NAMALWA (cell line): ENCODE data around the gene MAGI1.

Experiments used
- DNase-seq: peaks from one replicate; pipeline ENCODE4 v3.0.0-alpha.2; 2015; ENCODE audit warnings: low spot score

MAGI1 gene

GRCh38 chr3:65971293-65972252 is 67.1 kb downstream of the MAGI1 start:
- DNase-seq, result no peak

- DNase-seq, result no peak
Observed at GRCh38 chr3:65968996-65969395, 69.7 kb downstream of the MAGI1 start.

GRCh38 chr3:65967451-65967850 is 71.3 kb downstream of the MAGI1 start:
- no peak for DNase-seq

- no peak for DNase-seq
Observed at GRCh38 chr3:65964838-65965237, 73.9 kb downstream of the MAGI1 start.

GRCh38 chr3:65963787-65964677 is 74.7 kb downstream of the MAGI1 start:
- DNase-seq, result no peak

GRCh38 chr3:65961733-65962132 is 77.0 kb downstream of the MAGI1 start:
- DNase-seq, result no peak

GRCh38 chr3:65961128-65961527 is 77.6 kb downstream of the MAGI1 start:
- DNase-seq, result no peak

- no peak for DNase-seq
Observed at GRCh38 chr3:65960087-65960486, 78.6 kb downstream of the MAGI1 start.

- no peak for DNase-seq
Observed at GRCh38 chr3:65958216-65958615, 80.5 kb downstream of the MAGI1 start.

- DNase-seq, result no peak
Observed at GRCh38 chr3:65955792-65956477, 82.8 kb downstream of the MAGI1 start.

- DNase-seq, result no peak
Observed at GRCh38 chr3:65953881-65954733, 84.6 kb downstream of the MAGI1 start.

GRCh38 chr3:65953301-65953812 is 85.4 kb downstream of the MAGI1 start:
- no peak for DNase-seq

- no peak for DNase-seq
Observed at GRCh38 chr3:65952842-65953241, 85.9 kb downstream of the MAGI1 start.

GRCh38 chr3:65951836-65952505 is 86.7 kb downstream of the MAGI1 start:
- DNase-seq, result no peak

GRCh38 chr3:65950340-65951326 is 88.1 kb downstream of the MAGI1 start:
- DNase-seq, result no peak

- no peak for DNase-seq
Observed at GRCh38 chr3:65948841-65949573, 89.7 kb downstream of the MAGI1 start.

- no peak for DNase-seq
Observed at GRCh38 chr3:65946438-65946837, 92.3 kb downstream of the MAGI1 start.

- no peak for DNase-seq
Observed at GRCh38 chr3:65945953-65946352, 92.8 kb downstream of the MAGI1 start.

GRCh38 chr3:65945480-65945879 is 93.2 kb downstream of the MAGI1 start:
- DNase-seq, result no peak
